NB4 (cell line): Measurements from ENCODE around the gene MRPL33.

Experiments
- DNase-seq: peaks from one replicate; pipeline ENCODE4 v3.0.0; 2010; ENCODE audit warnings: low read depth
- H3K4me3 ChIP-seq: one replicate; pipeline ENCODE4 v1.5.1; 2011; ENCODE audit warnings: mild to moderate bottlenecking, low read depth, low read length, moderate library complexity
- CTCF ChIP-seq: IDR thresholded peaks from one replicate; pipeline ENCODE4 v1.5.1; 2012; ENCODE audit warnings: low read depth, low read length
- MAX ChIP-seq: IDR thresholded peaks from 2 replicates; pipeline ENCODE4 v1.6.1; 2011; ENCODE audit warnings: low read depth, low read length
- MYC ChIP-seq: IDR thresholded peaks from 2 replicates; pipeline ENCODE4 v1.6.1; 2011; ENCODE audit warnings: low read depth, low read length
- POLR2A ChIP-seq: IDR thresholded peaks from 2 replicates; pipeline ENCODE4 v1.6.1; 2011; ENCODE audit warnings: mild to moderate bottlenecking; ENCODE audit not compliant: insufficient read length; ENCODE audit errors: extremely low read depth

Gene MRPL33

GRCh38 chr2:27795093-27795834, 23.7 kb downstream of the MRPL33 start:
- DNase-seq, result peak; percentile 85
- no peak overlapping the region for H3K4me3 ChIP-seq
- TF ChIP-seq MYC (no peak), POLR2A (no peak), CTCF (no peak), MAX (no peak)

- no peak for DNase-seq
- TF ChIP-seq CTCF, result no peak
- TF ChIP-seq MAX, result no peak
- no peak for TF ChIP-seq POLR2A
- no peak for TF ChIP-seq MYC
- H3K4me3 ChIP-seq, result no peak overlapping the region
Observed at GRCh38 chr2:27795868-27796277, 24.4 kb downstream of the MRPL33 start.

GRCh38 chr2:27796791-27797765, 25.6 kb downstream of the MRPL33 start:
- TF ChIP-seq MAX (peak; percentile 47; the same call in 1 of the 2 replicates), POLR2A (no peak), MYC (no peak; the same call in 1 of the 2 replicates), CTCF (no peak)
- DNase-seq, result peak; percentile 98
- peak overlapping the region; percentile 27 for H3K4me3 ChIP-seq

GRCh38 chr2:27797841-27798240, 26.3 kb downstream of the MRPL33 start:
- H3K4me3 ChIP-seq, result no peak overlapping the region
- TF ChIP-seq CTCF (no peak), MYC (no peak), MAX (no peak), POLR2A (no peak)
- DNase-seq, result no peak

- no peak overlapping the region for H3K4me3 ChIP-seq
- TF ChIP-seq MYC (no peak), CTCF (no peak), MAX (no peak), POLR2A (no peak)
- DNase-seq, result peak; percentile 46
Observed at GRCh38 chr2:27798486-27798885, 27.0 kb downstream of the MRPL33 start.
